Measurements from ENCODE around the gene SUPT5H.
A peak's percentile ranks its signal among the peaks of the same experiment; 100 is the strongest.

Gene SUPT5H

DNA sequence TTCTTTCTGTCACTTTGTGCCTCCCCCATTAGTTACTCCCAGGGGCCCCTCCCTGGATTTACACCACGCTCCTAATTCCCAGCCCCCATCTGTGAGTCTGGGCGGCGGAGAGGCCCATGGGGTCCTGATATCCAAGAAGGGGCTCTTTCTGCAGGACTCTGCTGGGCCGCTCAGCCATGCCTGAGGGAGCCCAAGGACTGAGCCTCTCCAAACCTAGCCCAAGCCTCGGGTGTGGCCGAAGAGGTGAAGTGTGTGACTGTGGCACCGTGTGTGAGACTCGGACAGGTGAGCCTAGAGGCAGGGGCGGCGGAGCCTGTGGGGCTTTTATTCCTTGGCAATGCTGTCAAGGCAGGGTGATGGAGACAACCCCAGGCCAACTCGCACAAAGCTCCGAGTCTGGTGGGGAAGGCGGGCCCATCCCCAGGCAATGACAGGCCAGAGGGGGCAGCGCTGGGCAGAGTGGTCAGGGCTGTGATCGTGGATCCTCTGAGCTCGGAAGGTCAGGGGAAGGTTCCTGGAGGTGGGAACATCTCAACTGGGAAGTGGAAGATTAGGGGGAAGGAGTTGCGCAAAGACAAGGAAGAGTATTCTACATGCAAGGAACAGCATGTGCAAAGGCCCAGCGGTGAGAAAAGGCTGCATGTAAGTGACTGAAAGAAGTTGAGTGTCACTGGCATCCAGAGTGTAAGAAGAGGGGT is 31.3 kb upstream of the SUPT5H start:
- Mint-ChIP-seq H3K27ac (peak overlapping the region; percentile 92), H3K4me1 (peaks cover 46% of the 10 kb centered on the region), H3K9me3 (no peaks in the 10 kb centered on the region), H3K36me3 (peaks cover 72% of the 10 kb centered on the region), H3K4me3 (peak overlapping the region; percentile 97)
- ATAC-seq (no peak), DNase-seq (ENCODE audit: low spot score in 2 of 2) (no peak)

DNA sequence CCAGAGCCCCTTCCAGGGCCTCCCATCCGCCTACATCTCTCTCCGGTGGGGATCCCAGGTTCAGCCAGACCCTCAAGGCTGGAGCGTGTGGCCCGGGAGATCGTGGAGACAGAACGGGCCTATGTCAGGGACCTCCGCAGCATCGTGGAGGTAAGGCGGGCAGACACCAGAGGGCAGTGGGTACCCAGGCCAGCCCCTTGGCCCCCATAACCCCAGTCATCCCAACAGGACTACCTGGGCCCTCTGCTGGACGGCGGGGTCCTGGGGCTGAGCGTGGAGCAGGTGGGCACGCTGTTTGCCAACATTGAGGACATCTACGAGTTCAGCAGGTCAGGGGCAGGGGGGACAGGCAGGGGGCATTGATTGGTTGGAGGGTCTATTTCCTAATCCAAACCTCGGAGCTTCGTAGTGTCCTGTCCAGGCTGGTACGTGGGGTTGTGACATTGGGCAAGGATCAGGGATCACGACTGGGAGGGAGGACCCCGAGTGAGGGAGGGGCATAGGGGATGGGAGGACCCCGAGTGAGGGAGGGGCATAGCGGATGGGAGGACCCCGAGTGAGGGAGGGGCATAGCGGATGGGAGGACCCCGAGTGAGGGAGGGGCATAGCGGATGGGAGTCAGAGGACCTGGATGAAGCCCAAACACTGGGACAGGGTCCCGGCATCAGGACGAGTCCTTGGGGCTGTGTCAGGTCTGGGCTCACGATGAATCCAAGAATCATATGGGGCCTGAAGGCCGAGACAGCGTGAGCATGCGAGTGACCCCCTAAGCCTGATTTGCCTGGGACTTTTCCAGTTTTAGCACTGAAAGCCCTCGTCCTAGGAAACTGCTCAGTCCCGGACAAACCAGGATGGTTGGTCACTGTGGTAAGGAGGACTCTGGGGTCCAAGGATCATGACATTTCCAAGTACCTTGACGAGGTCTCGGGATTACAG is 30.0 kb upstream of the SUPT5H start:
- H3K4me3 Mint-ChIP-seq, result peak overlapping the region; percentile 97
- peaks cover 68% of the 10 kb centered on the region for H3K36me3 Mint-ChIP-seq
- no peaks in the 10 kb centered on the region for H3K9me3 Mint-ChIP-seq
- no peak overlapping the region for H3K27ac Mint-ChIP-seq
- ATAC-seq (no peak), DNase-seq (ENCODE audit: low spot score in 2 of 2) (no peak)
- peaks cover 41% of the 10 kb centered on the region for H3K4me1 Mint-ChIP-seq

DNA sequence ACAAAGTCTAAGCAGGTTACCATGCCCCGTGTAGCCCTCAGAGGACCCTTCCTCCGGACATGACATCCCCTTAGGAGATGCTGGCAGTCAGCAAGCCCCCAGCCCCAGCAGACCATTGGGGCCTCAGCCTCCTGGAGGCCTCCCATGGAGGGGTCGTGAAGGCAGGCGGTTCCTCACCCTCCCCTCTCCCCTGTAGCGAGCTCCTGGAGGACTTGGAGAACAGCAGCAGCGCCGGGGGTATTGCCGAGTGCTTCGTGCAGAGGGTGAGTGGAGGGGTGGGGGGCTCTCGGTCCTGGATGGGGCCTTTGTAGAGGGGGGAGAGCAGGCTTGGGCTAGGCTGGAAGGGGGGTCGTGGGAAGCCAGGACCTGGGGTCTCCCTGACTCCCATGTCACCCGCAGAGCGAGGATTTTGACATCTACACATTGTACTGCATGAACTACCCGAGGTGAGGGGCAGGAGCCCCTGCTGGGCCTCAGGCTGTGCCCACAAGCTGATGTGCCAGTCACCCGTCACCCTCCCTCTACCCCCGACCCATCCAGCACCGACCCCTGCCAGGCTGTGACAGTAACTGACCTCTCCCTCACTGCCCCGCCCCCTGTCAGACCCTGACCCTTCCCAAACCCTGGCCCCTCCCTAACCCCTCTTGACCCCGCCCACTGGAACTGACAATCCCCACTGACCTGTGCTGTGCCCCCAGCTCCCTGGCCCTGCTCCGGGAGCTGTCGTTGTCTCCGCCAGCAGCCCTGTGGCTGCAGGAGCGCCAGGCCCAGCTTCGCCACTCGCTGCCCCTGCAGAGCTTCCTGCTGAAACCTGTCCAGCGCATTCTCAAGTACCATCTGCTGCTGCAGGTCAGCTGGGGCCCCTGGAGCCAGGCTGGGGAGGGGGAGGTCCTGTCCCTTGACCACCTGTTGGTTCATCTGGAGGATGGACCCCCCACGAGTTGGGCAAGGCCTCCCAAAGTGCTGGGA is 28.9 kb upstream of the SUPT5H start:
- Mint-ChIP-seq H3K4me3 (no peak overlapping the region), H3K27ac (no peak overlapping the region), H3K36me3 (peaks cover 61% of the 10 kb centered on the region), H3K9me3 (no peaks in the 10 kb centered on the region), H3K4me1 (peaks cover 30% of the 10 kb centered on the region)
- no peak for DNase-seq (ENCODE audit: low spot score in 2 of 2)
- ATAC-seq, result no peak

DNA sequence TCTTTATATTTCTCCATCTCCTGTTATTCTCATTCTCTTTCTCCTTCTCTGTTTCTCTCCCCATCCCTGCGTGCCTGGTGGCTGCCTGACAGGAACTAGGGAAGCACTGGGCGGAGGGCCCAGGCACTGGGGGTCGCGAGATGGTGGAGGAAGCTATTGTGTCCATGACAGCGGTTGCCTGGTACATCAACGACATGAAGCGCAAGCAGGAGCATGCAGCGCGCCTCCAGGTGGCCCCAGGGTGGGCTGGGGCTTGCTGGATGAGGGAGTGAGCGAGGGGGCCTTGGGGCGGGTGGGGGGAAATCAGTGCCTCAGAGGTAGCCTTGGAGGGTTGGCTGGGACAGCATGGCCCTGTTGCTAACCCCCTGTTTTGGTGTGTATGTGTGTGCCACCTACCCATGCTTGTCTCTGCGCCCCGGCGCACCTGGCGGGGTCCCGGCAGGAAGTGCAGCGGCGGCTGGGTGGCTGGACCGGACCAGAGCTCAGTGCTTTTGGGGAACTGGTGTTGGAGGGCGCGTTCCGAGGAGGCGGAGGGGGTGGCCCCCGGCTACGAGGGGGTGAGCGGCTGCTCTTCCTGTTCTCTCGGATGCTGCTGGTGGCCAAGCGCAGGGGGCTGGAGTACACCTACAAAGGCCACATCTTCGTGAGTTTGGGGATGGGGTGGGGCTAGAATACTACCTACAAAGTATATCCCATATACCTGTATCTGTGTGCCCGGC is 27.8 kb upstream of the SUPT5H start:
- ATAC-seq (no peak), DNase-seq (ENCODE audit: low spot score in 2 of 2) (no peak)
- no peaks in the 10 kb centered on the region for H3K9me3 Mint-ChIP-seq
- H3K4me1 Mint-ChIP-seq, result peaks cover 20% of the 10 kb centered on the region
- H3K36me3 Mint-ChIP-seq, result peaks cover 61% of the 10 kb centered on the region
- no peak overlapping the region for H3K4me3 Mint-ChIP-seq
- H3K27ac Mint-ChIP-seq, result no peak overlapping the region

DNA sequence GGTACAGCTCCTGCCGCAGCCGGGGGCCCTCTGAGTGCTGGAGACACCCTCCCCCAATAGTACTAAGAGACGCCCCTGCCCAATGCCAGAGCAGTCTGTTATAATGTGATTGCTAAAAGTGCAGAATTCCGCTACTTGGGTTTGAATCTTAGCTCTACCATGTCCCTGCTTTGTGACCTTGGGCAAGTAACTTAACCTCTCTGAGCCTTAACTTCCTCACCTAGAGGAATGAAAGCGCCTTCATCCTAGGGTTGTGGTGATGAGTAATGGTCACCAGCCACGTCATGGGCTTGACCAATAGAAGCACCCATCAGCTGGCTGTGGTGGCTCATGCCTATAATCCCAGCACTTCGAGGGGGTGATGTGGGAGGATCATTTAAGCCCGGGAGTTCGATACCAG is 26.4 kb upstream of the SUPT5H start:
- no peak for DNase-seq (ENCODE audit: low spot score in 2 of 2)

DNA sequence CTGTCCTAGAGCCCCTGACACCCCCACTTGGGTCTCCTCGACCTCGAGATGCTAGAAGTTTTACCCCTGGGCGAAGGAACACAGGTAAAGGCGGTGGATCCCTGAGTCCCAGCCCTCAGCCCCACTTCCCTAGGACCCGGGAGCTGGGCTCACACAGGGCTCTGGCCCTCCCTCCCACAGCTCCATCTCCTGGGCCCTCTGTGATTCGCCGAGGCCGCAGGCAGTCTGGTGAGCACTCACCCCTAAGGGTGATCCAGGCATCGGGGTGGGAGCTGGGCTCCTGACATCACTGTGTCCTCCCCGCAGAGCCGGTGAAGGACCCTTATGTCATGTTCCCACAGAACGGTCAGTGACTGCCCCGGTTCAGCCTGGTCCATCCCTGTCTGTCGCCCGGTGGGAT is 24.6 kb upstream of the SUPT5H start:
- Mint-ChIP-seq H3K4me1 (no peaks in the 10 kb centered on the region), H3K36me3 (peaks cover 65% of the 10 kb centered on the region), H3K4me3 (no peak overlapping the region), H3K27ac (no peak overlapping the region), H3K9me3 (no peaks in the 10 kb centered on the region)
- ATAC-seq (no peak), DNase-seq (ENCODE audit: low spot score in 2 of 2) (no peak)

More for the DNA sequence above, 26.4 kb upstream of the SUPT5H start:
- ATAC-seq, result no peak
- peaks cover 69% of the 10 kb centered on the region for H3K36me3 Mint-ChIP-seq
- H3K4me1 Mint-ChIP-seq, result peaks cover 15% of the 10 kb centered on the region
- no peak overlapping the region for H3K27ac Mint-ChIP-seq
- no peak overlapping the region for H3K4me3 Mint-ChIP-seq
- no peaks in the 10 kb centered on the region for H3K9me3 Mint-ChIP-seq

DNA sequence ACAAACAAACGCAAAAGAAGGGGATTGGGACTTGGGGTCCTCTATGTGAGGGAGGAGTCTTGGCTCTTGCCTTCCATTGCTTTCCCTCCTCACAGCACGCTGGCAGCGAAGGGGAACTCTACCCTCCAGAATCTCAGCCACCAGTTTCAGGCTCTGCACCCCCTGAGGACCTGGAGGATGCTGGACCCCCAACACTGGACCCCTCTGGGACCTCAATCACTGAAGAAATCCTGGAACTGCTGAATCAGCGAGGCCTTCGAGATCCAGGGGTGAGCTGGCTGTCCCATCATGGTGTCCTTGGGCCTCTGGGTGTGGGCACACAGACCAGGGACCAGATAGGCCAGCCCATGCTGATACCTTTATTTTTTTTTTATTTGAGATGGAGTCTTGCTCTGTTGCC is 23.4 kb upstream of the SUPT5H start:
- DNase-seq (ENCODE audit: low spot score in 2 of 2) (no peak), ATAC-seq (no peak)
- H3K9me3 Mint-ChIP-seq, result no peaks in the 10 kb centered on the region
- peaks cover 65% of the 10 kb centered on the region for H3K36me3 Mint-ChIP-seq
- no peak overlapping the region for H3K27ac Mint-ChIP-seq
- H3K4me3 Mint-ChIP-seq, result no peak overlapping the region
- H3K4me1 Mint-ChIP-seq, result peaks cover 7% of the 10 kb centered on the region

DNA sequence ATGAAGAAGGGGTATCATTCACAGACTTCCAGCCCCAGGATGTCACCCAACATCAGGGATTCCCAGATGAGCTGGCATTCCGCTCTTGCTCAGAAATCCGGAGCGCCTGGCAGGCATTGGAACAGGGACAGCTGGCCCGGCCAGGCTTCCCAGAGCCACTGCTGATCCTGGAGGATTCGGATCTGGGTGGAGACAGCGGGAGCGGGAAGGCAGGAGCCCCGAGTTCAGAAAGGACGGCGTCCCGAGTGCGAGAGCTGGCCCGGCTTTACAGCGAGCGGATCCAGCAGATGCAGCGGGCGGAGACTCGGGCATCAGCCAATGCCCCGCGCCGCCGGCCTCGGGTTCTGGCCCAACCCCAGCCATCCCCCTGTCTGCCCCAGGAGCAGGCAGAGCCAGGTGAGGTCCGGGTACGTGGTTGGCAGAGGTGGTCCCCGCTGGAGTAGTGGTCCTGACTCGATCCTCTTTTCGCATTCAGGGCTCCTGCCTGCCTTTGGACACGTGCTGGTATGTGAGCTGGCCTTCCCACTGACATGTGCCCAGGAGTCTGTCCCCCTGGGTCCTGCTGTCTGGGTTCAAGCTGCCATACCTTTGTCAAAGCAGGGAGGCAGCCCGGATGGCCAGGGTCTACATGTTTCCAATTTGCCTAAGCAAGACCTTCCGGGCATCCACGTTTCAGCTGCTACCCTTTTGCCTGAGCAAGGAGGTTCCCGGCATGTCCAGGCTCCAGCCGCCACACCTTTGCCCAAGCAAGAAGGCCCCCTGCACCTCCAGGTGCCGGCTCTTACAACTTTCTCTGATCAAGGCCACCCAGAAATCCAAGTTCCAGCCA is 21.9 kb upstream of the SUPT5H start:
- Mint-ChIP-seq H3K27ac (peak overlapping the region; percentile 68), H3K4me1 (peaks cover 7% of the 10 kb centered on the region), H3K9me3 (no peaks in the 10 kb centered on the region), H3K4me3 (no peak overlapping the region), H3K36me3 (peaks cover 50% of the 10 kb centered on the region)
- DNase-seq (ENCODE audit: low spot score in 2 of 2) (no peak), ATAC-seq (peak; percentile 16)

DNA sequence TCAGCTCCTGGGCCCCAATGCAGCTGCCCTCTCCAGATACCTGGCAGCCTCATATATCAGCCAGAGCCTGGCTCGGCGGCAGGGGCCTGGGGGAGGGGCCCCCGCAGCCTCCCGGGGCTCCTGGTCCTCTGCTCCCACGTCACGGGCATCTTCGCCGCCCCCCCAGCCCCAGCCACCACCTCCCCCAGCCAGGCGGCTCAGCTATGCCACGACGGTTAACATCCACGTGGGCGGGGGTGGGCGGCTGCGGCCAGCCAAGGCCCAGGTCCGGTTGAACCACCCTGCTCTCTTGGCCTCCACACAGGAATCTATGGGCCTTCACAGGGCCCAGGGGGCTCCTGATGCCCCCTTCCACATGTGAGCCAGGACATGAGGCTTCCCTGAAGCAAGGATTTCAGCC is 20.4 kb upstream of the SUPT5H start:
- no peak for ATAC-seq
- H3K36me3 Mint-ChIP-seq, result peaks cover 36% of the 10 kb centered on the region
- H3K9me3 Mint-ChIP-seq, result no peaks in the 10 kb centered on the region
- no peak for DNase-seq (ENCODE audit: low spot score in 2 of 2)
- peaks cover 7% of the 10 kb centered on the region for H3K4me1 Mint-ChIP-seq
- H3K27ac Mint-ChIP-seq, result no peak overlapping the region
- no peak overlapping the region for H3K4me3 Mint-ChIP-seq

DNA sequence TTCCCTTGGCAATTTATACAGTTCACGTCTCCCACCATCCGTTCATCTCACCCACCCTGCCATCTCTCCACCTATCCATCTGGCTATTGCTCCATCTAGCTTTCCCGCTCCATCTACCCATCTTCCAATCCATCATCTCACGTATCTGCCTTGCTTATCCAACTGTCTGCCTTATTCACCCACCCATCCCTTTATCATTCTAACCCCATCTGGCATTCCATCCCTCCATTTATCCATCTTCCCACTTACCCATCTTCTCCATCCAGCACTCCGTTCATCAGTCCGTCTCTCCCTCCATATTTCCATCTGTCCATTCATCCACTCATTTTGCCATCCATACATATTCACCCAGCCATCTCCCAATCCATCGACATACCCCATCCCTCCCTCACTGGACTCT is 19.6 kb upstream of the SUPT5H start:
- Mint-ChIP-seq H3K4me3 (no peak overlapping the region), H3K4me1 (peaks cover 13% of the 10 kb centered on the region), H3K36me3 (peaks cover 44% of the 10 kb centered on the region), H3K9me3 (no peaks in the 10 kb centered on the region), H3K27ac (peak overlapping the region; percentile 0)
- ATAC-seq (no peak), DNase-seq (ENCODE audit: low spot score in 2 of 2) (no peak)

DNA sequence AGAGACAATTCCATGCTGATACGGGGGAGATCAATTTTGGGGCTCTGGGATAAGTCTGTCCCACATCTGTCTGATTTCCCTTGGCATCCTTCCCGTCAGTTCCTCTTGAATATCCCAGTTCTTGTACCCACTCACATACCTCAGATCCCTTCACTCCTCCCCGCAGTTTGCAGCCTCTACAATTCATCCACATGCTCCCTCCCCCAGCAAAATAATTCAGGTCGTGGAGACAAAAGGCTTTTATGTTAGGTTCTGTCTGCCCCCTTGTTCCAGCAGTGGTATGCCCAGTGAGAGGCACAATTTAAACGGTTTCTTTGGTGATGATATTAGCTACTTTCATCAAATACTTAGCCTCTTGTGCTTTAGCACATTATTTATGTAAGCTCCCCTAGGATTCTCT is 19.2 kb upstream of the SUPT5H start:
- no peak overlapping the region for H3K4me3 Mint-ChIP-seq
- H3K36me3 Mint-ChIP-seq, result peaks cover 47% of the 10 kb centered on the region
- ATAC-seq, result no peak
- H3K9me3 Mint-ChIP-seq, result no peaks in the 10 kb centered on the region
- peaks cover 18% of the 10 kb centered on the region for H3K4me1 Mint-ChIP-seq
- no peak for DNase-seq (ENCODE audit: low spot score in 2 of 2)
- H3K27ac Mint-ChIP-seq, result peak overlapping the region; percentile 0

DNA sequence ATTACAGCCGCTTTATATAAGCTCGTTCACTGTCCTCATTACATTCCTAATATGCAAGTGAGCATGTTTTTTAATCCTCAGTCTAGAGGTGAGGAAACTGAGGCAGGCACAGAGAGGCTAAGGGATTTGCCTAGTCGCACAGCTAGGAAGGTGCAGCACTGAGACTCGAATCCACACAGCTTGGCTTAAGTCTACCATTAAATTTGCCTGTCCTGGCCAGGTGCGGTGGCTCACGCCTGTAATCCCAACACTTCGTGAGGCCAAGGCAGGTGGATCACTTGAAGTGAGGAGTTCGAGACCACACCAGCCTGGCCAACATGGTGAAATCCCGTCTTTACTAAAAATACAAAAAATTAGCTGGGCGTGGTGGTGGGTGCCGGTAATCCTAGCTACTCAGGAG is 17.7 kb upstream of the SUPT5H start:
- no peak for ATAC-seq

DNA sequence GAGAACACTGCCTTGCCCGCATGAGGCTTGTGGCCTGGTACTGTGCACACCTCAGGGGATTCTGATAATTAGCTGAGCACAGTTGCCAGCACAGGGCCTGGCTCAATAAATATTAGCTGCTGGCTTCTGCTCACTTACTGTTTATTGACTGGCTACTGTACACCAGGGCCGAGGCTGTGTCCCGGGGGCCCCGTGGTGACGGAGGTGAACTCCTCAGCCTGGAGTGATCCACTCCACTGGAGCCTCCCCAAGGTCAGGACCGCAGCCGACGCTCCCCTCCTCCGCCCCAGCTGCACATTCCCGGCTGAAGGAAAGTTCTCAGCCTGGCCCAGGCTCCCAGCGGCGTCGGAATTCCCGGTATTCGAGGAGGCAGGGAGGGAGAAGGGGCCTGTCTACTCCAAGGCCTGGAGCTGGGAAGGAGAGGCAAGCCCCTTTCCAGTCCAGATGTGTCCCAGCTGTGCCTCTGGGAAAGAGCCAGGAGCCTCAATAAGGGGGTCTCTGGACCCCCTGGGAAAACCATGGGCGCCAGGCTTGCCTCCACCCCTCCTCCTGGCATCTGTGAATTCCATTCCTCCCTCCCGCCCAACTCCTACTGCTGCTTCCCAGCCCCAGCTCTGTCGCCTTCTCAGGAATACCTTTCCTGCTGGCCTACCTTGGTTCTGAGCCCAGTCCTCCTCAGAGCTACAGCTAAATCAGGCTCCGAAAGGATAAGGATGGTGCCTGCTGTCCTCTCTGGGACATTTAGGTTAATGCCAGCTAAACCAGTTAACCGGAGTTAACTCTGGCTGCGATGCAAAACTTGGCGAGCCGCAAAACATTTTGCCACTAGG is 16.9 kb upstream of the SUPT5H start:
- Mint-ChIP-seq H3K4me1 (peaks cover 33% of the 10 kb centered on the region), H3K4me3 (no peak overlapping the region), H3K36me3 (peaks cover 48% of the 10 kb centered on the region), H3K27ac (no peak overlapping the region), H3K9me3 (no peaks in the 10 kb centered on the region)
- ATAC-seq (no peak), DNase-seq (ENCODE audit: low spot score in 2 of 2) (no peak)

More for the DNA sequence above, 17.7 kb upstream of the SUPT5H start:
- Mint-ChIP-seq H3K9me3 (no peaks in the 10 kb centered on the region), H3K36me3 (peaks cover 48% of the 10 kb centered on the region), H3K4me3 (no peak overlapping the region), H3K27ac (no peak overlapping the region), H3K4me1 (peaks cover 25% of the 10 kb centered on the region)
- DNase-seq (ENCODE audit: low spot score in 2 of 2), result no peak
